C4-2B (cell line): ENCODE results near the gene SSU72.
A peak's percentile ranks its signal among the peaks of the same experiment; 100 is the strongest.
"Not testable (repeated sequence)": the region's sequence is repeated elsewhere in the genome, so short reads cannot be mapped to it uniquely, and the experiment has no call there.

ENCODE experiments used
- ZFX ChIP-seq: fragments of 450-650 bp; IDR thresholded peaks from 2 replicates; pipeline ENCODE4 v1.6.1; 2017
- TF ChIP-seq, protein P1 (sequence below): fragments of 450-650 bp; conservative IDR thresholded peaks from 2 replicates; pipeline ENCODE4 v1.5.1; 2017; ENCODE audit warnings: mild to moderate bottlenecking

DNA sequence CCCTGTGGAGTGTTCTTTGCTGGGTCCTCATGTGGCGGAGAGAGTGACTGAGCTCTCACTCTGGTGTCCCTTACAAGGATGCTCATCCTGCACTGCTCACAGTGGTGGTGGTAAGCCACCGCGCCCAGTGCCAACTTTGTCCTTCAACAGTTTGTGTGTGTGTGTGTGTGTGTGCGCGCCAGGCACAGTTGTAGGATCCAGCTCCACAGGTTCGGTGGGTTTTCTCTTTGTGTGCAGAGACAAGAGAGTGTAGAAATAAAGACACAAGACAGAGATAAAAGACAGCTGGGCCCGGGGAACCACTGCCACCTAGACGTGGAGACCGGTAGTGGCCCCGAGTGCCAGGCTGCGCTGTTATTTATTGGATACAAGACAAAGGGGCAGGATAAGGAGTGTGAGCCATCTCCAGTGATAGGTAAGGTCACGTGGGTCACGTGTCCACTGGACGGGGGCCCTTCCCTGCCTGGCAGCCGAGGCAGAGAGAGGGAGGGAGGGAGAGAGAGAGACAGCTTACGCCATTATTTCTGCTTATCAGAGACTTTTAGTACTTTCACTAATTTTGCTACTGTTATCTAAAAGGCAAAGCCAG lies 69.8 kb downstream of the SSU72 start:
- TF ChIP-seq, protein P1, sequence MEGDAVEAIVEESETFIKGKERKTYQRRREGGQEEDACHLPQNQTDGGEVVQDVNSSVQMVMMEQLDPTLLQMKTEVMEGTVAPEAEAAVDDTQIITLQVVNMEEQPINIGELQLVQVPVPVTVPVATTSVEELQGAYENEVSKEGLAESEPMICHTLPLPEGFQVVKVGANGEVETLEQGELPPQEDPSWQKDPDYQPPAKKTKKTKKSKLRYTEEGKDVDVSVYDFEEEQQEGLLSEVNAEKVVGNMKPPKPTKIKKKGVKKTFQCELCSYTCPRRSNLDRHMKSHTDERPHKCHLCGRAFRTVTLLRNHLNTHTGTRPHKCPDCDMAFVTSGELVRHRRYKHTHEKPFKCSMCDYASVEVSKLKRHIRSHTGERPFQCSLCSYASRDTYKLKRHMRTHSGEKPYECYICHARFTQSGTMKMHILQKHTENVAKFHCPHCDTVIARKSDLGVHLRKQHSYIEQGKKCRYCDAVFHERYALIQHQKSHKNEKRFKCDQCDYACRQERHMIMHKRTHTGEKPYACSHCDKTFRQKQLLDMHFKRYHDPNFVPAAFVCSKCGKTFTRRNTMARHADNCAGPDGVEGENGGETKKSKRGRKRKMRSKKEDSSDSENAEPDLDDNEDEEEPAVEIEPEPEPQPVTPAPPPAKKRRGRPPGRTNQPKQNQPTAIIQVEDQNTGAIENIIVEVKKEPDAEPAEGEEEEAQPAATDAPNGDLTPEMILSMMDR: peak; percentile 97
- TF ChIP-seq ZFX: not testable (repeated sequence)
